GM18867 (cell line): ENCODE measurements around the gene ZNF28.
"Not testable (repeated sequence)": the region's sequence is repeated elsewhere in the genome, so short reads cannot be mapped to it uniquely, and the experiment has no call there.

Source experiments
- ATAC-seq: cut with Tn5 transposase; IDR thresholded peaks from one replicate; pipeline ENCODE4 v1.9.1; 2021; ENCODE audit warnings: mild to moderate bottlenecking, moderate library complexity; ENCODE audit not compliant: unreplicated experiment

The ZNF28 gene

DNA sequence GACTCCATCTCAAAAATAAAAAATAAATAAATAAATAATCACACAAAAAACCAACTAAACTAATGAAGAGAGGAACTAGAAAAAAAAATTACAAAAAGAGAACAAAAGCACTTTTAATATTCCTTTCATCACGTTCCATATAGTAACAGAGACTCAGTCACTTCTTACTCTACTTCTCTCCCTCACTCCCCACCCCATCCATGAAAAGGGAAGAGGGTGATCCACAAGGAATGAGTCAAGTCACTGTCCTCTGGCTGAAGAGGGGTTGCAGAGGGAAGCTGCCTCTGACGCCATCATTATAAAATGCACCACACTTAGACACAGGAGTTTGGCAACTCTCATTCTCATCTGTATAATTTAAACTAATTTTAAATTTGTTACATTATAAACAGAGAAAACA lies 38.6 kb downstream of the ZNF28 start:
- not testable (repeated sequence) for ATAC-seq

GRCh38 chr19:52778811-52779210 lies 42.6 kb downstream of the ZNF28 start:
- ATAC-seq: no peak

- not testable (repeated sequence) for ATAC-seq
Observed at GRCh38 chr19:52756447-52756846, 65.0 kb downstream of the ZNF28 start.

GRCh38 chr19:52749780-52750179 lies 71.7 kb downstream of the ZNF28 start:
- no peak for ATAC-seq

- no peak for ATAC-seq
Observed at GRCh38 chr19:52748336-52748950, 73.0 kb downstream of the ZNF28 start.
